Keratinocyte (primary cell): ENCODE results near the gene INSRR. TPM values are rescaled to one million over a fixed set of nuclear protein-coding genes. Genes with fewer than 3 reads are reported as not detected.

ENCODE experiments used
- DNase-seq: peaks from one replicate; pipeline ENCODE4 v3.0.0-alpha.2; 2011; ENCODE audit warnings: low read depth, missing footprints, low spot score
- FAIRE-seq: peaks from 2 replicates; lab custom pipeline; 2011; peaks lifted over from hg19 to GRCh38; lab: Jason Lieb, UNC
- H2AFZ ChIP-seq: 2 replicates; pipeline ENCODE4 v1.6.0; 2012; ENCODE audit warnings: low read length, control low read depth, inconsistent platforms; ENCODE audit not compliant: control insufficient read depth
- H3K27ac ChIP-seq: 2 replicates; pipeline ENCODE4 v1.5.1; 2011; ENCODE audit warnings: low read length; ENCODE audit not compliant: control insufficient read depth, insufficient read depth
- H3K27me3 ChIP-seq: 3 replicates; pipeline ENCODE4 v1.6.0; 2011; ENCODE audit warnings: low read length; ENCODE audit not compliant: control insufficient read depth, insufficient read depth; ENCODE audit errors: extremely low read depth
- H3K36me3 ChIP-seq, 2 experiments: 2 replicates in 1 of 2; 3 replicates in 1 of 2; pipeline ENCODE4 v1.5.1; 2011; ENCODE audit warnings: low read length in 2 of 2, mild to moderate bottlenecking in 1 of 2; ENCODE audit not compliant: control insufficient read depth in 2 of 2, insufficient read depth in 2 of 2; ENCODE audit errors: extremely low read depth in 1 of 2
- H3K4me1 ChIP-seq: 3 replicates; pipeline ENCODE4 v1.5.1; 2011; ENCODE audit warnings: low read length; ENCODE audit not compliant: control insufficient read depth, insufficient read depth; ENCODE audit errors: extremely low read depth
- H3K4me2 ChIP-seq: 3 replicates; pipeline ENCODE4 v1.6.0; 2011; ENCODE audit warnings: low read depth, low read length; ENCODE audit not compliant: control insufficient read depth, insufficient read depth; ENCODE audit errors: extremely low read depth
- H3K4me3 ChIP-seq, 3 experiments: fragments of 200-600 bp in 1 of 3; sonication (generic) in 1 of 3; 2 replicates in 2 of 3; 3 replicates in 1 of 3; pipeline ENCODE4 v1.5.1; 2011 to 2016; ENCODE audit warnings: low read length in 3 of 3, mild to moderate bottlenecking in 3 of 3, control low read depth in 2 of 3, inconsistent platforms in 1 of 3, low read depth in 1 of 3, mixed read lengths in 1 of 3, mixed run types in 1 of 3, moderate library complexity in 1 of 3; ENCODE audit not compliant: control insufficient read depth in 2 of 3, insufficient read depth in 2 of 3; ENCODE audit errors: extremely low read depth in 1 of 3
- H3K79me2 ChIP-seq: 2 replicates; pipeline ENCODE4 v1.6.0; 2012; ENCODE audit warnings: low read length; ENCODE audit not compliant: control insufficient read depth, insufficient read depth
- H3K9ac ChIP-seq: 3 replicates; pipeline ENCODE4 v1.6.0; 2011; ENCODE audit warnings: low read length; ENCODE audit not compliant: control insufficient read depth, insufficient read depth; ENCODE audit errors: extremely low read depth
- H3K9me1 ChIP-seq: 3 replicates; pipeline ENCODE4 v1.6.0; 2011; ENCODE audit warnings: low read length; ENCODE audit not compliant: control insufficient read depth, insufficient read depth; ENCODE audit errors: extremely low read depth
- H3K9me3 ChIP-seq: 2 replicates; pipeline ENCODE4 v1.5.1; 2012; ENCODE audit warnings: low read depth, low read length; ENCODE audit not compliant: control insufficient read depth
- H4K20me1 ChIP-seq: 3 replicates; pipeline ENCODE4 v1.6.0; 2011; ENCODE audit warnings: low read length; ENCODE audit not compliant: control insufficient read depth, insufficient read depth; ENCODE audit errors: extremely low read depth
- CTCF ChIP-seq, 3 experiments: IDR thresholded peaks in 1 of 3; conservative IDR thresholded peaks in 1 of 3; optimal IDR thresholded peaks in 1 of 3; 2 replicates in 2 of 3; 3 replicates in 1 of 3; pipeline versions ENCODE3 to v1.5.1; 2011; ENCODE audit warnings: low read length in 3 of 3, mild to moderate bottlenecking in 3 of 3, moderate library complexity in 2 of 3, control low read depth in 1 of 3, inconsistent platforms in 1 of 3; ENCODE audit not compliant: insufficient read depth in 2 of 3; ENCODE audit errors: extremely low read depth in 1 of 3
- EZH2 ChIP-seq: IDR thresholded peaks from one replicate; pipeline ENCODE4 v1.6.1; 2012; ENCODE audit warnings: inconsistent platforms, mild to moderate bottlenecking, low read length, moderate library complexity
- dilution Hi-C: fragments of 300-500 bp; cut with MboI; formaldehyde crosslinking; loops from one replicate; pipeline ENCODE4 v1.7.0; 2020; ENCODE audit warnings: low sequenced_read_pairs; ENCODE audit not compliant: extremely low pct_ligation_motif_present
- polyA plus RNA-seq, 5 experiments: library from polyadenylated mRNA; depleted of rRNA in 3 of 5; stranded (reverse) in 3 of 5; stranded (forward) in 1 of 5; unstranded in 1 of 5; fragments of >200 nt; gene quantifications; 1 replicate in 1 of 5; 2 replicates in 3 of 5; 3 replicates in 1 of 5; pipeline versions ENCODE4 v1.2.1 to v1.2.3, GENCODE V29; 2011 to 2012; ENCODE audit warnings: missing spikeins in 2 of 5, low read depth in 1 of 5, low replicate concordance in 1 of 5

Gene INSRR
- polyA plus RNA-seq, 1 donor (not counting 4 experiments of a cell fraction or from before 2014, with no cell fraction given): not detected

- H3K4me2 ChIP-seq: no peak overlapping the region
Measured at GRCh38 chr1:156895455-156895812, 36.5 kb upstream of the INSRR start.

DNA sequence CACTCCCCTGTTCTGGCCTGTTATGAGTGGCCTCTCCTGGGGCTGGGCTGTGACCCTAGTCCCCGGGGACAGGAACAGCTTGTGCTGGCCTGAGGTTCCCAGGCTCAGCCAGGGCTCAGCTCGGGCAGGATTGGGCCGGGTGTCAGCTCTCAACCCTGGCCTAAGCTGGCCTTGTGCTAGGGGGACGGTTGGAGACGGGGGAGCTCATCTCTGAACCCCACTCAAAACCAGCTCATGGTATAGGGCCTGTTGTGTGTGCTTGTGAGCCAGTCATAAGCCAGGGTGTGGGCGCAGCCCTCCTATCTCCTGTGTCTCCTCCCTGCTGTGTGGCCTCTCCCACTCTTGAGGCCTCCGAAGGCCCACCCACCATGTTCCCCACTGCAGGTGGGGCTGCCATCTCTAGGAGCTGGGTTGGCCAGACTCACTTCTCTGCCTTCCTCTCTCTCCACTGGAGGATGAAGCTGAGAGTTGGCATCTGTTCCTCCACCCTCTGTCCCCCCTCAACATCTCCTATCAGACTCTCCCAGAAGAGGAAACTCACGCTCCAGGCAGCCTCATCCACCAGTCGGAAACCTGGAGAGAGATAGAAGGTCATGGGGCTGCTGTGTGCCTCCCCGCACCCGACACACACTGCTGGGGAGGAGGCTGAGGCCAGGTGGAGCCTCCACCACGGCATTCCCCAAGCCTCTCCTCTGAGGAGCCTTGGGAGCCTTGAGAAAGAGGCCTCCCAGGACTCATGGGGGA lies 36.0 kb upstream of the INSRR start:
- no peak for DNase-seq
- H3K79me2 ChIP-seq: no peaks in the 10 kb centered on the region
- no peak overlapping the region for H3K4me2 ChIP-seq
- no peak for FAIRE-seq
- H3K9me3 ChIP-seq: no peaks in the 10 kb centered on the region
- no peak overlapping the region for H3K27ac ChIP-seq
- H3K4me1 ChIP-seq: peaks cover 37% of the 10 kb centered on the region
- H2AFZ ChIP-seq: no peak overlapping the region
- H3K9ac ChIP-seq: no peak overlapping the region
- dilution Hi-C loops: no loop called here
- H4K20me1 ChIP-seq: no peaks in the 10 kb centered on the region
- H3K4me3 ChIP-seq: no peak overlapping the region
- H3K9me1 ChIP-seq: no peaks in the 10 kb centered on the region
- no peaks in the 10 kb centered on the region for H3K27me3 ChIP-seq
- TF ChIP-seq EZH2 (no peak), CTCF (optimal IDR thresholded peaks at IDR 0.05 in 1 of 3, IDR thresholded peaks at IDR 0.05 in 1 of 3, conservative IDR thresholded peaks at IDR 0.05 in 1 of 3; ENCODE audit: extremely low read depth in 1 of 3, insufficient read depth in 2 of 3, low read length in 3 of 3) (no peak)
- no peaks in the 10 kb centered on the region for H3K36me3 ChIP-seq

More at GRCh38 chr1:156895455-156895812, 36.5 kb upstream of the INSRR start:
- Histone ChIP-seq H3K4me1 (peaks cover 37% of the 10 kb centered on the region), H3K79me2 (no peaks in the 10 kb centered on the region), H3K27ac (no peak overlapping the region), H3K9ac (no peak overlapping the region), H3K4me3 (no peak overlapping the region), H4K20me1 (no peaks in the 10 kb centered on the region), H3K27me3 (no peaks in the 10 kb centered on the region), H3K9me3 (no peaks in the 10 kb centered on the region), H3K36me3 (no peaks in the 10 kb centered on the region), H3K9me1 (no peaks in the 10 kb centered on the region), H2AFZ (no peak overlapping the region)
- no peak for DNase-seq
- dilution Hi-C loops: no loop called here
- TF ChIP-seq CTCF (optimal IDR thresholded peaks at IDR 0.05 in 1 of 3, IDR thresholded peaks at IDR 0.05 in 1 of 3, conservative IDR thresholded peaks at IDR 0.05 in 1 of 3; ENCODE audit: extremely low read depth in 1 of 3, insufficient read depth in 2 of 3, low read length in 3 of 3): no peak
- FAIRE-seq: no peak
